IPS-15b (cell line): ENCODE data around the gene C17orf78.
A peak's percentile ranks its signal among the peaks of the same experiment; 100 is the strongest.

Experiments
- H3K27me3 ChIP-seq: one replicate; pipeline ENCODE4 v1.6.1; 2013; ENCODE audit warnings: low read length; ENCODE audit not compliant: control insufficient read depth, insufficient read depth
- H3K36me3 ChIP-seq: one replicate; pipeline ENCODE4 v1.6.1; 2013; ENCODE audit warnings: low read length; ENCODE audit not compliant: control insufficient read depth, insufficient read depth
- H3K4me1 ChIP-seq: one replicate; pipeline ENCODE4 v1.6.1; 2013; ENCODE audit warnings: mild to moderate bottlenecking, low read length; ENCODE audit not compliant: control insufficient read depth, insufficient read depth
- H3K4me3 ChIP-seq: one replicate; pipeline ENCODE4 v1.5.1; 2013; ENCODE audit warnings: low read depth, low read length
- H3K9ac ChIP-seq: one replicate; pipeline ENCODE4 v1.6.1; 2013; ENCODE audit warnings: low read depth, mild to moderate bottlenecking, low read length
- H3K9me3 ChIP-seq: one replicate; pipeline ENCODE4 v1.6.1; 2013; ENCODE audit warnings: mild to moderate bottlenecking, low read length; ENCODE audit not compliant: control insufficient read depth, insufficient read depth

Gene C17orf78

DNA sequence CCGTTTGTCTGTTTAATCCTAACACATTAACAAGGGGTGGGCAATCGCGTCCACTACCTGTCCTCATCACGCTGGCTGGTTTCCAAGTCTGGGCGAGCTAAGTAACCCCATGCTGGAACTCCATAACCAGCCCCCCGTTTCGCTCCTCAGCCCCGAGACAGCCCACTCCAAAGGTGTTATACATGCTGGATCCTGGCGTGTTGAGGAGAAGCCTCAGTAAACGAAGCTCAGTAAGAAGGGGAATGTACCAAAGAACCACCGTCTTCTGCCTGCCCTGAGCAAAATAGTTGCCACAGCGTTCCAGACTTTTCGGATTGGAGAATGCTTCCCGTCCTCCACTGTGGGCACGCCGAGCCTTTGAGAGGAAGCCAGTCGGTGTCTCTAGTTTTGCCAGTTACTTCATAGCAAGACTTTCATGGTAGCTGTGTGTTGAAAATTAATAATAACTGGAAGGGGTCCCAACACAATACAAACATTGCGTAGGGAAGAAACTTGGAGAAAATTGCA lies 16.1 kb upstream of the C17orf78 start:
- Histone ChIP-seq H3K36me3 (no peaks in the 10 kb centered on the region), H3K9me3 (no peaks in the 10 kb centered on the region), H3K4me1 (peaks cover 5% of the 10 kb centered on the region), H3K4me3 (peak overlapping the region; percentile 57), H3K9ac (no peak overlapping the region), H3K27me3 (no peaks in the 10 kb centered on the region)

DNA sequence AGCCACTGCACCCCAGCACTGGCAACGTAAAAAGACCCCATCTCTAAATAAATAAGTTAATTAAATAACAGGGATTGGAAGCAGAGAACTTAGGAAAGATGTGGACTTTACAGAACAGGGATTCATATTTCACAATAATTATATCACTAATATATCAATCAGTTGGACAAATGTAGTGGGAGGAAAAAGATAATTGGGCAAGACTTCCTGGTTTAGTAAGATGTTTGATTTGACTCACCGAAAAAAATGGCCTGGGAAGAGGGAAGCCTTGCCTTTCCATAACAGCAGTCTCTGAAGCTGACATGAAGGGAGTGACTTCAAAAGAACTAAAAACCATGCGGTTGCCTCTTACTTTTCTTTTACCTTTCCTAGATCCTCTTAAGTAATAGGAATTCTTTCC lies 15.2 kb upstream of the C17orf78 start:
- Histone ChIP-seq H3K27me3 (no peaks in the 10 kb centered on the region), H3K4me3 (no peak overlapping the region), H3K9ac (no peak overlapping the region), H3K36me3 (no peaks in the 10 kb centered on the region), H3K4me1 (peaks cover 5% of the 10 kb centered on the region), H3K9me3 (no peaks in the 10 kb centered on the region)

- Histone ChIP-seq H3K4me3 (no peak overlapping the region), H3K4me1 (peaks cover 5% of the 10 kb centered on the region), H3K9me3 (no peaks in the 10 kb centered on the region), H3K9ac (no peak overlapping the region), H3K27me3 (no peaks in the 10 kb centered on the region), H3K36me3 (no peaks in the 10 kb centered on the region)
Observed at GRCh38 chr17:37361543-37361942, 14.2 kb upstream of the C17orf78 start.

GRCh38 chr17:37365589-37365988 lies 10.2 kb upstream of the C17orf78 start:
- H3K4me3 ChIP-seq: no peak overlapping the region
- H3K4me1 ChIP-seq: no peaks in the 10 kb centered on the region
- H3K27me3 ChIP-seq: no peaks in the 10 kb centered on the region
- no peak overlapping the region for H3K9ac ChIP-seq
- H3K36me3 ChIP-seq: no peaks in the 10 kb centered on the region
- no peaks in the 10 kb centered on the region for H3K9me3 ChIP-seq

DNA sequence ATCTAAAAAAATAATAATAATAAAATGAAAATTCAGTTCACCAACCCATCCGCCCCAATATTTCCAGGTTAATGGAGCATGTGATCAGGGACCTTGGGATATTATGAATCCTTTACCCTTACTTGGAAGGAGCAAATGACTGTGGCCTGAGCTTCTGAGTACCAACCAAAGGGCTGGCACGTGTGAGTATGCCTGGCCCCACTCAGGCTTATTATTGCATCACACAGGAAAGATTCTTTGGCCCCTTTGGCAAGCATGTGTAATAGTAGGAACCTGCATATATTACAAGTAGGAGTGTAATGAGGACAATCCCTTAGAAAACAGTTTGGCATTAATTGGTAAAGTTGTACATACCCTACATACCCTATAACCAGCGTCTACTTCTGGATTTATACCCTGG lies 7.2 kb upstream of the C17orf78 start:
- Histone ChIP-seq H3K4me3 (no peak overlapping the region), H3K9me3 (no peaks in the 10 kb centered on the region), H3K27me3 (no peaks in the 10 kb centered on the region), H3K4me1 (no peaks in the 10 kb centered on the region), H3K36me3 (no peaks in the 10 kb centered on the region), H3K9ac (no peak overlapping the region)

DNA sequence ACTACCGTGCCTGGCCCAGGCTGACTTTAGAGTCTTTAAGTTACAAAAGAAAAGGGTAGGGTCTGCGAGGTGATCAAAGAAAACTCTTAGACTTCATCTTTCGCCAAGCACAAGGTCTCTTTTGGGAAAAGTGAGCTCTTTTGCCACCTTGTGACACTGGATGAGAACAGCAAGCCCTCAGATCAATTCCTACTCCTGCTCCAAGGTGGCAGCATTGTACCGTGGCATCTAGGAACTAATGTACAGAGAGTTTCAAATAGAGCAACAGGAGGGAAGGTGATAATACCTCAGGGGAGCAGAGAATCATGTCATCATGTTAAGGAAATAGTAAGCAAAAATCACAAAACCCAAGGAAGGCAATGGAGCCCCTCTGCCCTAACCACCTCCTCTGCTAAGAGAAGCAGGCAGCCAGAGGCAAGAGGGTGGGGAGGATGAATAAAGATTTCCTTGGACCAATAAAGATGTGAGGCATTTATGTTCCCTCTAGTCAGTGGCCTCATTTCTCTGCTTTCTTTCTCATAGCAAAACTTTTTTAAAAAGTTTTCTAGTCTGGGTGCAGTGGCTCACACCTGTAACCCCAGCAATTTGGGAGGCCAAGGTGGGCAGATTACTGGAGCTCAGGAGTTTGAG lies 2.1 kb upstream of the C17orf78 start:
- Histone ChIP-seq H3K4me1 (no peaks in the 10 kb centered on the region), H3K9ac (no peak overlapping the region), H3K36me3 (no peaks in the 10 kb centered on the region), H3K4me3 (no peak overlapping the region), H3K27me3 (no peaks in the 10 kb centered on the region), H3K9me3 (no peaks in the 10 kb centered on the region)

DNA sequence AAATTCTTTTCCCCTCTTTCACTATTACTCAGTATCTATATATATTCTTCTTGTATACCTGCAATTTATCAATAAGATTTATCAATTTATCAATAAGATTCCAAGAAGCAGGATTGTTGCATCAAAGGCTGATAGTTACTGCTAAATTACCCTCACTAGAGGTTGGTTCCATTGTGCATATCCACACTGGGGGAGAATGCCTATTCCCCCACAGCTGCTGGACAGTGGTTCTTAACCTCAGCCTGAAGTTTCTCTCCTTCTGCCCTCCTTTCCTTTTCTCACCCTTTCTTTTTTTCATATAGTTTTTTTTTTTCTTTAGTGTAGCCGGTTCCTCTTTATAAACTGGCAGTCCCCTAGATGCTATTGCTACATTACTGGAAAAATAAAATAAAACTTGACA lies 6.3 kb downstream of the C17orf78 start:
- H3K9me3 ChIP-seq: no peaks in the 10 kb centered on the region
- H3K9ac ChIP-seq: no peak overlapping the region
- no peaks in the 10 kb centered on the region for H3K4me1 ChIP-seq
- H3K36me3 ChIP-seq: no peaks in the 10 kb centered on the region
- no peaks in the 10 kb centered on the region for H3K27me3 ChIP-seq
- H3K4me3 ChIP-seq: no peak overlapping the region

- Histone ChIP-seq H3K36me3 (no peaks in the 10 kb centered on the region), H3K9ac (no peak overlapping the region), H3K4me3 (no peak overlapping the region), H3K27me3 (no peaks in the 10 kb centered on the region), H3K9me3 (no peaks in the 10 kb centered on the region), H3K4me1 (no peaks in the 10 kb centered on the region)
Observed at GRCh38 chr17:37384560-37385149, 8.9 kb downstream of the C17orf78 start.

GRCh38 chr17:37385474-37385990 lies 9.7 kb downstream of the C17orf78 start:
- Histone ChIP-seq H3K4me3 (no peak overlapping the region), H3K27me3 (no peaks in the 10 kb centered on the region), H3K4me1 (no peaks in the 10 kb centered on the region), H3K36me3 (no peaks in the 10 kb centered on the region), H3K9me3 (no peaks in the 10 kb centered on the region), H3K9ac (no peak overlapping the region)

- Histone ChIP-seq H3K9ac (no peak overlapping the region), H3K9me3 (no peaks in the 10 kb centered on the region), H3K4me3 (no peak overlapping the region), H3K27me3 (no peaks in the 10 kb centered on the region), H3K4me1 (no peaks in the 10 kb centered on the region), H3K36me3 (no peaks in the 10 kb centered on the region)
Observed at GRCh38 chr17:37386462-37386861, 10.7 kb downstream of the C17orf78 start.

DNA sequence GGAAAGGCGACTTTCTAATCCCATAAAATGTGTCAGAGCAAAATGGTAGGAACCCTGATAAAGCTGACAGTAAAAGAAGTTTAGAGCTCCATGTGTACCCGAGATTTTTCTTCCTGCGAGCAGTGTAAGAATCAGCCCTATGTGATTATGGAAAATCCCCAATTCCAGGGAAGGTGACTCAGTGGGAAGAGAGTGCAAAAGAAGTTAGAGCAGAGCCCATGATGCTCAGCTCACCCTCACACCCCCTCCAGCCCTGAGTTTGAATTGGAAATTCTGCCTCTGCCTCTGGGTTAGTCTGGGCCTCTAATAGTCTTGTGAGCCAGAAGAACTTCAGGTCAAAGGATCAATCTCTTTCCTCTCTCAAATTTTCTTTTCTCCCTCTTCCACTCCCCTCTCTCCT lies 12.5 kb downstream of the C17orf78 start:
- Histone ChIP-seq H3K36me3 (no peaks in the 10 kb centered on the region), H3K9me3 (no peaks in the 10 kb centered on the region), H3K4me1 (no peaks in the 10 kb centered on the region), H3K27me3 (no peaks in the 10 kb centered on the region), H3K9ac (no peak overlapping the region), H3K4me3 (no peak overlapping the region)

GRCh38 chr17:37389160-37389559 lies 13.4 kb downstream of the C17orf78 start:
- H3K9me3 ChIP-seq: no peaks in the 10 kb centered on the region
- no peak overlapping the region for H3K4me3 ChIP-seq
- H3K9ac ChIP-seq: no peak overlapping the region
- H3K27me3 ChIP-seq: no peaks in the 10 kb centered on the region
- no peaks in the 10 kb centered on the region for H3K4me1 ChIP-seq
- H3K36me3 ChIP-seq: no peaks in the 10 kb centered on the region
